BJ (cell line): Measurements from ENCODE around the gene PRPF38A. TPM values are rescaled to one million over a fixed set of nuclear protein-coding genes. Genes with fewer than 3 reads are reported as not detected.

ENCODE experiments used
- CTCF ChIA-PET: fragments of 350-600 bp; formaldehyde crosslinking; extraction: SDS; loops from one replicate; lab custom pipeline; 2021; ENCODE audit warnings: antibody characterized with exemption, inconsistent platforms; lab: Yijun Ruan, JAX
- POLR2A ChIA-PET: fragments of 300-600 bp; sonication (Branson Sonifier 250); formaldehyde crosslinking; extraction: SDS; loops from one replicate; lab custom pipeline; 2021; ENCODE audit warnings: antibody characterized with exemption; lab: Charles Lee
- DNase-seq: peaks from one replicate; pipeline ENCODE4 v3.0.0-alpha.2; 2011; ENCODE audit warnings: low read depth
- H3K27me3 ChIP-seq: 2 replicates; pipeline ENCODE4 v1.6.0; 2011; ENCODE audit warnings: low read length; ENCODE audit not compliant: control insufficient read depth, insufficient read depth
- H3K36me3 ChIP-seq: 2 replicates; pipeline ENCODE4 v1.5.1; 2011; ENCODE audit warnings: low read length; ENCODE audit not compliant: control insufficient read depth, insufficient read depth
- H3K4me3 ChIP-seq: 2 replicates; pipeline ENCODE4 v1.5.1; 2011; ENCODE audit warnings: low read depth, mild to moderate bottlenecking, control low read depth, low read length
- CTCF ChIP-seq: IDR thresholded peaks from 2 replicates; pipeline ENCODE4 v1.5.1; 2011; ENCODE audit warnings: low read depth, mild to moderate bottlenecking, control low read depth, inconsistent platforms, low read length, moderate library complexity; ENCODE audit not compliant: insufficient read depth
- polyA plus RNA-seq: library from polyadenylated mRNA; depleted of rRNA; stranded (reverse); fragments of >200 nt; gene quantifications from 2 replicates; pipeline ENCODE4 v1.2.3, GENCODE V29; 2011

Gene PRPF38A
- polyA plus RNA-seq, 1 experiment = 14.2 TPM

GRCh38 chr1:52454127-52454526 is 49.7 kb downstream of the PRPF38A start:
- H3K4me3 ChIP-seq = no peak overlapping the region
- no peak for TF ChIP-seq CTCF
- ChIA-PET POLR2A (no interaction called here), CTCF (interaction anchor here (1.1 kb wide), 1 partner anchor 24 kb away, joined by 3 read pairs; no protein-coding TSS in a partner anchor)
- H3K27me3 ChIP-seq = no peaks in the 10 kb centered on the region
- DNase-seq = no peak
- H3K36me3 ChIP-seq = no peaks in the 10 kb centered on the region

- no peak for DNase-seq
- POLR2A ChIA-PET = no interaction called here
- H3K27me3 ChIP-seq = no peaks in the 10 kb centered on the region
- no peak for TF ChIP-seq CTCF
- CTCF ChIA-PET = interaction anchor here (1.1 kb wide), 1 partner anchor 23 kb away, joined by 3 read pairs; no protein-coding TSS in a partner anchor
- H3K4me3 ChIP-seq = no peak overlapping the region
- no peaks in the 10 kb centered on the region for H3K36me3 ChIP-seq
Measured at GRCh38 chr1:52454779-52455178, 50.4 kb downstream of the PRPF38A start.

GRCh38 chr1:52455686-52456085 is 51.3 kb downstream of the PRPF38A start:
- H3K27me3 ChIP-seq = no peaks in the 10 kb centered on the region
- H3K36me3 ChIP-seq = no peaks in the 10 kb centered on the region
- no peak for TF ChIP-seq CTCF
- POLR2A ChIA-PET = no interaction called here
- no peak overlapping the region for H3K4me3 ChIP-seq
- no peak for DNase-seq
- CTCF ChIA-PET = no interaction called here

GRCh38 chr1:52460694-52461093 is 56.3 kb downstream of the PRPF38A start:
- POLR2A ChIA-PET = no interaction called here
- CTCF ChIA-PET = no interaction called here
- Histone ChIP-seq H3K4me3 (no peak overlapping the region), H3K36me3 (no peaks in the 10 kb centered on the region), H3K27me3 (no peaks in the 10 kb centered on the region)
- DNase-seq = peak; percentile 9
- TF ChIP-seq CTCF = no peak

- no peak for DNase-seq
- Histone ChIP-seq H3K4me3 (no peak overlapping the region), H3K27me3 (no peaks in the 10 kb centered on the region), H3K36me3 (no peaks in the 10 kb centered on the region)
- ChIA-PET POLR2A (no interaction called here), CTCF (interaction anchor here (1.3 kb wide), 1 partner anchor 17 kb away, joined by 3 read pairs; no protein-coding TSS in a partner anchor)
- no peak for TF ChIP-seq CTCF
Measured at GRCh38 chr1:52461821-52462220, 57.4 kb downstream of the PRPF38A start.
